Esophagus squamous epithelium (tissue), 4 donors: ENCODE results near the gene OGFR.

Experiments used
- POLR2A ChIP-seq, 4 donors: fragments of 450-650 bp; IDR thresholded peaks; one replicate each; pipeline ENCODE4 v1.6.1; 2017; ENCODE audit warnings: antibody characterized with exemption in 4 of 4, mild to moderate bottlenecking in 4 of 4, moderate library complexity in 3 of 4
- TF ChIP-seq, protein P1 (sequence below), 6 experiments: fragments of 450-650 bp in 4 of 6; fragments of 200-600 bp in 2 of 6; sonication (generic) in 2 of 6; IDR thresholded peaks; one replicate each; pipeline ENCODE4 v1.5.1; 2016 to 2019; ENCODE audit warnings: antibody characterized with exemption in 6 of 6, mild to moderate bottlenecking in 4 of 6, moderate library complexity in 4 of 6

DNA sequence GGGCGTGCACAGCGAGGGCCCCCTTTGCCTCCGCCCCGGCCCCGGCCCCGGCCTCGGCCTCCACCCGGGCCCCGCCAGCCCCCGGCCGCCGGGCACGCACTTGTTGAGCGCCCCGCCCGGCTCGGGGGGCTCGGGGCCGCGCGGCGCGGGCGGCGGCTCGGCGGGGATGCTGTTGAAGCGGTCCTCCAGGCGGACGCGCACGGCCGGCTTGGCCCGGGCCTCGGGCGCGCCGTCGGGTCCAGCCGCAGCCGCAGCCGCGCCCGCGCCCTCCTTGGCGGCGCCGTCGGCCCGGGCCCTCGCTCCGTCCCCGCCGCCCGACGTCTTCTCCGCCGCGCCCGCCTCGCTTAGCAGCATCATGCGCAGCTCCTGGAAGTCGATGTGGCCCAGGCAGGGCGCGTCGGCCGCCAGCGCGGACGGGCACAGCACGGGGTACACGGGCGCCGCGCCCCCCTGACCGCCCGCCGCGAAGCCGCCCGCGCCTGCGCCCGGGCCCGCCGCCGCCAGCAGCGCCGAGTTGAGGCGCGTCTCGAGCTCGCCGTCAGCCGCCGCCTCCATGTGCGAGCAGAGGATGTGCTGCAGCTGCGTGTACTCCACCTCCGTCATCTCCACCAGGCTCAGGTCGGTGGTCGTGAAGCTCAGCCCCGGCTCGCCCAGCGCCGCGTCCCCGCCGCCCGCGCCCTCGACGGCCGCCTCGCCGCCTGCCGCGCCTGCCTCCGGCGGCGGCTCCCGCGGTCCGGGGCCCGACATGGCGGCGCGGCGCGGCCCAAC lies 56.5 kb downstream of the OGFR start:
- TF ChIP-seq POLR2A (IDR thresholded peaks at IDR 0.05), result no peak
- TF ChIP-seq, protein P1, sequence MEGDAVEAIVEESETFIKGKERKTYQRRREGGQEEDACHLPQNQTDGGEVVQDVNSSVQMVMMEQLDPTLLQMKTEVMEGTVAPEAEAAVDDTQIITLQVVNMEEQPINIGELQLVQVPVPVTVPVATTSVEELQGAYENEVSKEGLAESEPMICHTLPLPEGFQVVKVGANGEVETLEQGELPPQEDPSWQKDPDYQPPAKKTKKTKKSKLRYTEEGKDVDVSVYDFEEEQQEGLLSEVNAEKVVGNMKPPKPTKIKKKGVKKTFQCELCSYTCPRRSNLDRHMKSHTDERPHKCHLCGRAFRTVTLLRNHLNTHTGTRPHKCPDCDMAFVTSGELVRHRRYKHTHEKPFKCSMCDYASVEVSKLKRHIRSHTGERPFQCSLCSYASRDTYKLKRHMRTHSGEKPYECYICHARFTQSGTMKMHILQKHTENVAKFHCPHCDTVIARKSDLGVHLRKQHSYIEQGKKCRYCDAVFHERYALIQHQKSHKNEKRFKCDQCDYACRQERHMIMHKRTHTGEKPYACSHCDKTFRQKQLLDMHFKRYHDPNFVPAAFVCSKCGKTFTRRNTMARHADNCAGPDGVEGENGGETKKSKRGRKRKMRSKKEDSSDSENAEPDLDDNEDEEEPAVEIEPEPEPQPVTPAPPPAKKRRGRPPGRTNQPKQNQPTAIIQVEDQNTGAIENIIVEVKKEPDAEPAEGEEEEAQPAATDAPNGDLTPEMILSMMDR (IDR thresholded peaks at IDR 0.05), result no peak
